GM23338 (cell line): ENCODE data around the gene ZNF831. TPM values are rescaled to one million over a fixed set of nuclear protein-coding genes. Genes with fewer than 3 reads are reported as not detected.

ENCODE experiments used
- ATAC-seq: fragments of 200-7000 bp; cut with Tn5 transposase; 3 replicates; pipeline ENCODE4 v1.9.1; 2020
- DNase-seq: peaks from one replicate; pipeline ENCODE4 v3.0.0-alpha.2; 2015; ENCODE audit warnings: low spot score
- H2AFZ ChIP-seq: fragments of 200-600 bp; sonication (generic); 2 replicates; pipeline ENCODE4 v1.8.0; 2016; ENCODE audit warnings: antibody characterized with exemption, mild to moderate bottlenecking, moderate library complexity
- H3F3A ChIP-seq: fragments of 200-600 bp; sonication (generic); replicated peaks from 2 replicates; pipeline ENCODE4 v1.8.0; 2017; ENCODE audit warnings: antibody characterized with exemption, mixed run types, low read depth
- H3K27ac ChIP-seq: fragments of 200-600 bp; sonication (generic); 2 replicates; pipeline ENCODE4 v1.6.1; 2016; ENCODE audit warnings: low read depth
- H3K27me3 ChIP-seq: fragments of 200-600 bp; sonication (generic); 2 replicates; pipeline ENCODE4 v1.8.0; 2016; ENCODE audit warnings: mild to moderate bottlenecking, mixed run types, moderate library complexity; ENCODE audit not compliant: insufficient read depth
- H3K36me3 ChIP-seq: fragments of 200-600 bp; sonication (generic); 2 replicates; pipeline ENCODE4 v1.8.0; 2016; ENCODE audit warnings: mild to moderate bottlenecking; ENCODE audit not compliant: insufficient read depth
- H3K4me1 ChIP-seq: fragments of 200-600 bp; sonication (generic); 2 replicates; pipeline ENCODE4 v1.8.0; 2016; ENCODE audit warnings: mild to moderate bottlenecking, moderate library complexity; ENCODE audit not compliant: insufficient read depth
- H3K4me2 ChIP-seq: fragments of 200-600 bp; sonication (generic); 2 replicates; pipeline ENCODE4 v1.7.1; 2017; ENCODE audit warnings: mixed run types
- H3K4me3 ChIP-seq: fragments of 200-600 bp; sonication (generic); 2 replicates; pipeline ENCODE4 v1.6.1; 2016; ENCODE audit warnings: mixed run types
- H3K79me2 ChIP-seq: fragments of 200-600 bp; sonication (generic); replicated peaks from 2 replicates; pipeline ENCODE4 v1.8.0; 2017; ENCODE audit warnings: mild to moderate bottlenecking; ENCODE audit not compliant: insufficient read depth
- H3K9me2 ChIP-seq: fragments of 200-600 bp; sonication (generic); 2 replicates; pipeline ENCODE4 v1.8.0; 2017; ENCODE audit not compliant: insufficient read depth
- H4K20me1 ChIP-seq: fragments of 200-600 bp; sonication (generic); replicated peaks from 2 replicates; pipeline ENCODE4 v1.8.0; 2017; ENCODE audit warnings: mild to moderate bottlenecking; ENCODE audit not compliant: insufficient read depth
- H3K27ac Mint-ChIP-seq: 2 replicates; pipeline ENCODE4 v1.8.0; 2020; ENCODE audit warnings: inconsistent platforms, mild to moderate bottlenecking, moderate library complexity, mixed read lengths
- H3K27me3 Mint-ChIP-seq: 3 replicates; pipeline ENCODE4 v1.8.0; 2022; ENCODE audit warnings: low read depth, mild to moderate bottlenecking, moderate library complexity, mixed read lengths, inconsistent platforms; ENCODE audit not compliant: insufficient read depth, poor library complexity
- H3K36me3 Mint-ChIP-seq: 3 replicates; pipeline ENCODE4 v1.8.0; 2021; ENCODE audit warnings: low read depth, mild to moderate bottlenecking, inconsistent platforms, moderate library complexity, mixed read lengths
- H3K4me1 Mint-ChIP-seq: 3 replicates; pipeline ENCODE4 v1.8.0; 2020; ENCODE audit warnings: mild to moderate bottlenecking, inconsistent platforms, mixed read lengths
- H3K4me3 Mint-ChIP-seq: 3 replicates; pipeline ENCODE4 v1.8.0; 2021; ENCODE audit warnings: moderate library complexity, mild to moderate bottlenecking, inconsistent platforms, mixed read lengths
- H3K9me3 Mint-ChIP-seq: 3 replicates; pipeline ENCODE4 v1.8.0; 2020; ENCODE audit warnings: moderate library complexity, mild to moderate bottlenecking, inconsistent platforms, mixed read lengths
- CREB1 ChIP-seq: fragments of 250-450 bp; sonication (Bioruptor Pico); IDR thresholded peaks from 2 replicates; pipeline ENCODE4 v1.5.0; 2020; ENCODE audit warnings: low read depth, mild to moderate bottlenecking, moderate library complexity
- ETS1 ChIP-seq: IDR thresholded peaks from 2 replicates; pipeline ENCODE4 v1.6.1; 2016; ENCODE audit warnings: antibody characterized with exemption
- EZH2phosphoT487 ChIP-seq: fragments of 200-600 bp; sonication (generic); IDR thresholded peaks from one replicate; pipeline ENCODE4 v1.8.1; 2018; ENCODE audit warnings: antibody characterized with exemption; ENCODE audit not compliant: unreplicated experiment
- JUNB ChIP-seq: IDR thresholded peaks from one replicate; pipeline ENCODE4 v1.6.1; 2016; ENCODE audit warnings: antibody characterized with exemption; ENCODE audit not compliant: unreplicated experiment
- NANOG ChIP-seq: IDR thresholded peaks from 2 replicates; pipeline ENCODE4 v1.6.1; 2016; ENCODE audit warnings: antibody characterized with exemption, borderline replicate concordance
- REST ChIP-seq: IDR thresholded peaks from one replicate; pipeline ENCODE4 v1.6.1; 2018; ENCODE audit warnings: antibody characterized with exemption; ENCODE audit not compliant: unreplicated experiment
- ZNF114 ChIP-seq: fragments of 250-450 bp; sonication (Bioruptor Pico); IDR thresholded peaks from 2 replicates; pipeline ENCODE4 v1.5.0; 2020; ENCODE audit warnings: mild to moderate bottlenecking, moderate library complexity
- ZNF331 ChIP-seq: fragments of 250-450 bp; sonication (Bioruptor Pico); IDR thresholded peaks from 2 replicates; pipeline ENCODE4 v1.5.0; 2020; ENCODE audit warnings: low read depth, mild to moderate bottlenecking, moderate library complexity
- polyA plus RNA-seq: library from polyadenylated mRNA; unstranded; fragments of >200 nt; fragmentation: Nextera tagmentation; extraction: Ambion mirVana; gene quantifications from 2 replicates; pipeline ENCODE4 v1.2.1, GENCODE V29; 2016
- total RNA-seq: library from RNA; depleted of rRNA; stranded (reverse); fragments of >200 nt; shearing (Covaris generic); gene quantifications from 2 replicates; pipeline ENCODE4 v1.2.3, GENCODE V29; 2014
- TF ChIP-seq, protein P1 (sequence below): fragments of 250-450 bp; sonication (Bioruptor Pico); IDR thresholded peaks from 2 replicates; pipeline ENCODE4 v1.5.0; 2020; ENCODE audit warnings: mild to moderate bottlenecking, moderate library complexity

ZNF831 gene
- total and polyA plus RNA-seq, 2 experiments from 2014 or later: not detected

GRCh38 chr20:59210186-59210585, 46.6 kb downstream of the ZNF831 start (continued):
- no peak for TF ChIP-seq REST
- TF ChIP-seq, protein P1, sequence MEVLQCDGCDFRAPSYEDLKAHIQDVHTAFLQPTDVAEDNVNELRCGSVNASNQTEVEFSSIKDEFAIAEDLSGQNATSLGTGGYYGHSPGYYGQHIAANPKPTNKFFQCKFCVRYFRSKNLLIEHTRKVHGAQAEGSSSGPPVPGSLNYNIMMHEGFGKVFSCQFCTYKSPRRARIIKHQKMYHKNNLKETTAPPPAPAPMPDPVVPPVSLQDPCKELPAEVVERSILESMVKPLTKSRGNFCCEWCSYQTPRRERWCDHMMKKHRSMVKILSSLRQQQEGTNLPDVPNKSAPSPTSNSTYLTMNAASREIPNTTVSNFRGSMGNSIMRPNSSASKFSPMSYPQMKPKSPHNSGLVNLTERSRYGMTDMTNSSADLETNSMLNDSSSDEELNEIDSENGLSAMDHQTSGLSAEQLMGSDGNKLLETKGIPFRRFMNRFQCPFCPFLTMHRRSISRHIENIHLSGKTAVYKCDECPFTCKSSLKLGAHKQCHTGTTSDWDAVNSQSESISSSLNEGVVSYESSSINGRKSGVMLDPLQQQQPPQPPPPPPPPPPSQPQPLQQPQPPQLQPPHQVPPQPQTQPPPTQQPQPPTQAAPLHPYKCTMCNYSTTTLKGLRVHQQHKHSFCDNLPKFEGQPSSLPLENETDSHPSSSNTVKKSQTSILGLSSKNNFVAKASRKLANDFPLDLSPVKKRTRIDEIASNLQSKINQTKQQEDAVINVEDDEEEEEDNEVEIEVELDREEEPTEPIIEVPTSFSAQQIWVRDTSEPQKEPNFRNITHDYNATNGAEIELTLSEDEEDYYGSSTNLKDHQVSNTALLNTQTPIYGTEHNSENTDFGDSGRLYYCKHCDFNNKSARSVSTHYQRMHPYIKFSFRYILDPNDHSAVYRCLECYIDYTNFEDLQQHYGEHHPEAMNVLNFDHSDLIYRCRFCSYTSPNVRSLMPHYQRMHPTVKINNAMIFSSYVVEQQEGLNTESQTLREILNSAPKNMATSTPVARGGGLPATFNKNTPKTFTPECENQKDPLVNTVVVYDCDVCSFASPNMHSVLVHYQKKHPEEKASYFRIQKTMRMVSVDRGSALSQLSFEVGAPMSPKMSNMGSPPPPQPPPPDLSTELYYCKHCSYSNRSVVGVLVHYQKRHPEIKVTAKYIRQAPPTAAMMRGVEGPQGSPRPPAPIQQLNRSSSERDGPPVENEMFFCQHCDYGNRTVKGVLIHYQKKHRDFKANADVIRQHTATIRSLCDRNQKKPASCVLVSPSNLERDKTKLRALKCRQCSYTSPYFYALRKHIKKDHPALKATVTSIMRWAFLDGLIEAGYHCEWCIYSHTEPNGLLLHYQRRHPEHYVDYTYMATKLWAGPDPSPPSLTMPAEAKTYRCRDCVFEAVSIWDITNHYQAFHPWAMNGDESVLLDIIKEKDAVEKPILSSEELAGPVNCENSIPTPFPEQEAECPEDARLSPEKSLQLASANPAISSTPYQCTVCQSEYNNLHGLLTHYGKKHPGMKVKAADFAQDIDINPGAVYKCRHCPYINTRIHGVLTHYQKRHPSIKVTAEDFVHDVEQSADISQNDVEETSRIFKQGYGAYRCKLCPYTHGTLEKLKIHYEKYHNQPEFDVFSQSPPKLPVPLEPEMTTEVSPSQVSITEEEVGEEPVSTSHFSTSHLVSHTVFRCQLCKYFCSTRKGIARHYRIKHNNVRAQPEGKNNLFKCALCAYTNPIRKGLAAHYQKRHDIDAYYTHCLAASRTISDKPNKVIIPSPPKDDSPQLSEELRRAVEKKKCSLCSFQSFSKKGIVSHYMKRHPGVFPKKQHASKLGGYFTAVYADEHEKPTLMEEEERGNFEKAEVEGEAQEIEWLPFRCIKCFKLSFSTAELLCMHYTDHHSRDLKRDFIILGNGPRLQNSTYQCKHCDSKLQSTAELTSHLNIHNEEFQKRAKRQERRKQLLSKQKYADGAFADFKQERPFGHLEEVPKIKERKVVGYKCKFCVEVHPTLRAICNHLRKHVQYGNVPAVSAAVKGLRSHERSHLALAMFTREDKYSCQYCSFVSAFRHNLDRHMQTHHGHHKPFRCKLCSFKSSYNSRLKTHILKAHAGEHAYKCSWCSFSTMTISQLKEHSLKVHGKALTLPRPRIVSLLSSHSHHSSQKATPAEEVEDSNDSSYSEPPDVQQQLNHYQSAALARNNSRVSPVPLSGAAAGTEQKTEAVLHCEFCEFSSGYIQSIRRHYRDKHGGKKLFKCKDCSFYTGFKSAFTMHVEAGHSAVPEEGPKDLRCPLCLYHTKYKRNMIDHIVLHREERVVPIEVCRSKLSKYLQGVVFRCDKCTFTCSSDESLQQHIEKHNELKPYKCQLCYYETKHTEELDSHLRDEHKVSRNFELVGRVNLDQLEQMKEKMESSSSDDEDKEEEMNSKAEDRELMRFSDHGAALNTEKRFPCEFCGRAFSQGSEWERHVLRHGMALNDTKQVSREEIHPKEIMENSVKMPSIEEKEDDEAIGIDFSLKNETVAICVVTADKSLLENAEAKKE (CRISPR knock-in tag): no peak
- no peak for TF ChIP-seq ZNF331 (CRISPR knock-in tag)
- TF ChIP-seq NANOG: no peak

GRCh38 chr20:59211208-59211765, 47.7 kb downstream of the ZNF831 start:
- Histone ChIP-seq H3F3A (no peaks in the 10 kb centered on the region), H3K27ac (no peak overlapping the region), H3K4me1 (no peaks in the 10 kb centered on the region), H2AFZ (no peak overlapping the region), H3K79me2 (no peaks in the 10 kb centered on the region), H3K4me2 (no peak overlapping the region), H3K36me3 (no peaks in the 10 kb centered on the region), H3K4me3 (no peak overlapping the region), H3K27me3 (no peaks in the 10 kb centered on the region), H4K20me1 (no peaks in the 10 kb centered on the region), H3K9me2 (no peaks in the 10 kb centered on the region)
- DNase-seq (no peak), ATAC-seq (no peak)
- Mint-ChIP-seq H3K36me3 (no peaks in the 10 kb centered on the region), H3K27ac (no peak overlapping the region), H3K4me1 (peaks cover 12% of the 10 kb centered on the region), H3K4me3 (no peak overlapping the region), H3K27me3 (peaks cover 11% of the 10 kb centered on the region), H3K9me3 (no peaks in the 10 kb centered on the region)
- TF ChIP-seq ZNF114: no peak
- TF ChIP-seq ZNF331 (CRISPR knock-in tag): no peak
- no peak for TF ChIP-seq ETS1
- no peak for TF ChIP-seq JUNB
- no peak for TF ChIP-seq REST
- TF ChIP-seq CREB1: no peak
- TF ChIP-seq EZH2phosphoT487: no peak
